Colonic mucosa (tissue), 4 donors: ENCODE results near the gene TRIO. TPM values are rescaled to one million over a fixed set of nuclear protein-coding genes. Genes with fewer than 3 reads are reported as not detected.

Experiments
- DNase-seq: peaks from one replicate; pipeline ENCODE4 v3.0.0-alpha.2; 2020
- H3K27ac ChIP-seq: fragments of 200-600 bp; one replicate; pipeline ENCODE4 v1.8.0; 2021
- H3K27me3 ChIP-seq: fragments of 200-600 bp; one replicate; pipeline ENCODE4 v1.8.0; 2021
- H3K36me3 ChIP-seq: fragments of 200-600 bp; one replicate; pipeline ENCODE4 v1.8.0; 2021
- H3K4me1 ChIP-seq: fragments of 200-600 bp; one replicate; pipeline ENCODE4 v1.8.0; 2021; ENCODE audit warnings: mild to moderate bottlenecking
- H3K4me3 ChIP-seq: fragments of 200-600 bp; one replicate; pipeline ENCODE4 v1.8.0; 2021
- H3K9ac ChIP-seq, 2 donors: one replicate each; pipeline ENCODE4 v1.7.0; 2013; ENCODE audit warnings: control low read depth in 2 of 2, low read depth in 2 of 2, low read length in 2 of 2
- H3K9me3 ChIP-seq: fragments of 200-600 bp; one replicate; pipeline ENCODE4 v1.8.0; 2021
- CTCF ChIP-seq: fragments of 200-600 bp; IDR thresholded peaks from one replicate; pipeline ENCODE4 v1.8.0; 2022; ENCODE audit warnings: antibody characterized with exemption, mild to moderate bottlenecking
- intact Hi-C: fragments of 100-400 bp; cut with DNase I; formaldehyde crosslinking; loops from one replicate; pipeline ENCODE4 v1.14.1; 2022
- total RNA-seq, 2 donors: library from RNA; stranded (reverse); fragmentation: NEBNext Ultra II Directional in 1 of 2; extraction: Animal tissue kit (Norgen Biotek cat#: 25700) in 1 of 2; gene quantifications; one replicate each; pipeline ENCODE4 v1.2.1, GENCODE V29; 2021
- donor health status: healthy.
- donor health status: DM: no; HTN: no; CAD: no.
- donor health status: DM: no; HTN: no; CAD: no.

The TRIO gene
- total RNA-seq, 2 donors from 2014 or later, result 134 to 138 TPM

- Histone ChIP-seq H3K27ac (no peak overlapping the region), H3K36me3 (no peaks in the 10 kb centered on the region), H3K4me3 (no peak overlapping the region), H3K27me3 (no peaks in the 10 kb centered on the region), H3K4me1 (no peaks in the 10 kb centered on the region), H3K9me3 (no peaks in the 10 kb centered on the region), H3K9ac (no peak overlapping the region)
- DNase-seq, result no peak
- intact Hi-C loops, result no loop called here
- TF ChIP-seq CTCF, result no peak
These were observed 32.9 kb upstream of the TRIO start for GRCh38 chr5:14110196-14110595.

- intact Hi-C loops, result no loop called here
- H3K36me3 ChIP-seq, result no peaks in the 10 kb centered on the region
- no peak for TF ChIP-seq CTCF
- H3K9me3 ChIP-seq, result no peaks in the 10 kb centered on the region
- H3K4me1 ChIP-seq, result no peaks in the 10 kb centered on the region
- H3K4me3 ChIP-seq, result no peak overlapping the region
- DNase-seq, result no peak
- no peak overlapping the region for H3K9ac ChIP-seq
- no peaks in the 10 kb centered on the region for H3K27me3 ChIP-seq
- no peak overlapping the region for H3K27ac ChIP-seq
These were observed 32.5 kb upstream of the TRIO start for GRCh38 chr5:14110680-14111079.

- TF ChIP-seq CTCF, result no peak
- H3K36me3 ChIP-seq, result no peaks in the 10 kb centered on the region
- DNase-seq, result peak; percentile 75
- no peak overlapping the region for H3K9ac ChIP-seq
- no peak overlapping the region for H3K4me3 ChIP-seq
- H3K27me3 ChIP-seq, result no peaks in the 10 kb centered on the region
- intact Hi-C loops, result no loop called here
- H3K27ac ChIP-seq, result no peak overlapping the region
- no peaks in the 10 kb centered on the region for H3K4me1 ChIP-seq
- H3K9me3 ChIP-seq, result no peaks in the 10 kb centered on the region
These were observed 30.0 kb upstream of the TRIO start for GRCh38 chr5:14112998-14113652.

GRCh38 chr5:14114615-14115251, 28.4 kb upstream of the TRIO start:
- Histone ChIP-seq H3K36me3 (no peaks in the 10 kb centered on the region), H3K9me3 (no peaks in the 10 kb centered on the region), H3K4me1 (no peaks in the 10 kb centered on the region), H3K27ac (no peak overlapping the region), H3K9ac (no peak overlapping the region), H3K4me3 (no peak overlapping the region), H3K27me3 (no peaks in the 10 kb centered on the region)
- intact Hi-C loops, result no loop called here
- no peak for DNase-seq
- TF ChIP-seq CTCF, result no peak

- Histone ChIP-seq H3K9ac (no peak overlapping the region), H3K27me3 (no peaks in the 10 kb centered on the region), H3K9me3 (no peaks in the 10 kb centered on the region), H3K36me3 (no peaks in the 10 kb centered on the region), H3K4me3 (no peak overlapping the region), H3K4me1 (no peaks in the 10 kb centered on the region), H3K27ac (no peak overlapping the region)
- intact Hi-C loops, result no loop called here
- no peak for DNase-seq
- no peak for TF ChIP-seq CTCF
These were observed 27.7 kb upstream of the TRIO start for GRCh38 chr5:14115323-14115895.
